ENCODE data around the gene SCYL3.

The SCYL3 gene

GRCh38 chr1:169860187-169860586, 33.5 kb downstream of the SCYL3 start:
- no peak for DNase-seq (ENCODE audit: low read depth)
- no peak for TF ChIP-seq CTCF (conservative IDR thresholded peaks at IDR 0.05; ENCODE audit: low read length)
- no peak overlapping the region for H3K4me3 ChIP-seq (ENCODE audit: low read length)

GRCh38 chr1:169859001-169859400, 34.7 kb downstream of the SCYL3 start:
- no peak overlapping the region for H3K4me3 ChIP-seq (ENCODE audit: low read length)
- DNase-seq (ENCODE audit: low read depth): no peak
- TF ChIP-seq CTCF (conservative IDR thresholded peaks at IDR 0.05; ENCODE audit: low read length): no peak

GRCh38 chr1:169858467-169858866, 35.2 kb downstream of the SCYL3 start:
- TF ChIP-seq CTCF (conservative IDR thresholded peaks at IDR 0.05; ENCODE audit: low read length): no peak
- no peak overlapping the region for H3K4me3 ChIP-seq (ENCODE audit: low read length)
- DNase-seq (ENCODE audit: low read depth): no peak

GRCh38 chr1:169853341-169853740, 40.4 kb downstream of the SCYL3 start:
- TF ChIP-seq CTCF (conservative IDR thresholded peaks at IDR 0.05; ENCODE audit: low read length): no peak
- no peak overlapping the region for H3K4me3 ChIP-seq (ENCODE audit: low read length)
- no peak for DNase-seq (ENCODE audit: low read depth)

GRCh38 chr1:169849346-169850022, 44.2 kb downstream of the SCYL3 start:
- H3K4me3 ChIP-seq (ENCODE audit: low read length): no peak overlapping the region
- TF ChIP-seq CTCF (conservative IDR thresholded peaks at IDR 0.05; ENCODE audit: low read length): no peak
- no peak for DNase-seq (ENCODE audit: low read depth)

GRCh38 chr1:169848456-169848855, 45.2 kb downstream of the SCYL3 start:
- DNase-seq (ENCODE audit: low read depth): no peak
- no peak overlapping the region for H3K4me3 ChIP-seq (ENCODE audit: low read length)
- no peak for TF ChIP-seq CTCF (conservative IDR thresholded peaks at IDR 0.05; ENCODE audit: low read length)

- DNase-seq (ENCODE audit: low read depth): no peak
- H3K4me3 ChIP-seq (ENCODE audit: low read length): no peak overlapping the region
- TF ChIP-seq CTCF (conservative IDR thresholded peaks at IDR 0.05; ENCODE audit: low read length): no peak
Measured at GRCh38 chr1:169844941-169845608, 48.6 kb downstream of the SCYL3 start.

Measured in AG10803 (cell line).